KMS-11 (cell line): ENCODE results near the gene TIMP4.

Experiments
- H2AFZ ChIP-seq: fragments of 200-600 bp; sonication (generic); 2 replicates; pipeline ENCODE4 v1.6.1; 2016; ENCODE audit warnings: antibody characterized with exemption, mixed run types, low read depth
- H3K27ac ChIP-seq: fragments of 200-600 bp; sonication (generic); 2 replicates; pipeline ENCODE4 v1.6.1; 2016; ENCODE audit warnings: mild to moderate bottlenecking, mixed run types
- H3K27me3 ChIP-seq: fragments of 200-600 bp; sonication (generic); 2 replicates; pipeline ENCODE4 v1.6.1; 2017; ENCODE audit warnings: mild to moderate bottlenecking, low read depth, mixed run types, moderate library complexity; ENCODE audit not compliant: insufficient read depth
- H3K36me3 ChIP-seq: fragments of 200-600 bp; sonication (generic); 2 replicates; pipeline ENCODE4 v1.6.1; 2017; ENCODE audit warnings: mild to moderate bottlenecking, mixed run types; ENCODE audit not compliant: insufficient read depth
- H3K4me1 ChIP-seq: fragments of 200-600 bp; sonication (generic); 2 replicates; pipeline ENCODE4 v1.6.1; 2016; ENCODE audit warnings: mild to moderate bottlenecking, low read depth, mixed run types; ENCODE audit not compliant: poor library complexity, severe bottlenecking
- H3K4me2 ChIP-seq: fragments of 200-600 bp; sonication (generic); 2 replicates; pipeline ENCODE4 v1.7.0; 2016; ENCODE audit warnings: mild to moderate bottlenecking, mixed run types
- H3K4me3 ChIP-seq: fragments of 200-600 bp; sonication (generic); IDR thresholded peaks from 2 replicates; pipeline ENCODE4 v1.6.1; 2017; ENCODE audit warnings: low read depth, low read length, mixed read lengths; ENCODE audit not compliant: insufficient read depth
- H3K79me2 ChIP-seq: fragments of 200-600 bp; sonication (generic); 2 replicates; pipeline ENCODE4 v1.6.1; 2016; ENCODE audit warnings: low read depth, mixed run types; ENCODE audit not compliant: insufficient read depth
- H3K9ac ChIP-seq: fragments of 200-600 bp; sonication (generic); 2 replicates; pipeline ENCODE4 v1.6.1; 2016; ENCODE audit warnings: mild to moderate bottlenecking, mixed run types
- H4K20me1 ChIP-seq: fragments of 200-600 bp; sonication (generic); 2 replicates; pipeline ENCODE4 v1.6.1; 2016; ENCODE audit warnings: mild to moderate bottlenecking, mixed run types; ENCODE audit not compliant: insufficient read depth
- TF ChIP-seq, protein P1 (sequence below): fragments of 200-600 bp; sonication (generic); conservative IDR thresholded peaks from 2 replicates; pipeline ENCODE4 v1.6.1; 2017; ENCODE audit warnings: low read depth, mild to moderate bottlenecking, antibody characterized with exemption, low read length, moderate library complexity, mixed read lengths

Gene TIMP4

DNA sequence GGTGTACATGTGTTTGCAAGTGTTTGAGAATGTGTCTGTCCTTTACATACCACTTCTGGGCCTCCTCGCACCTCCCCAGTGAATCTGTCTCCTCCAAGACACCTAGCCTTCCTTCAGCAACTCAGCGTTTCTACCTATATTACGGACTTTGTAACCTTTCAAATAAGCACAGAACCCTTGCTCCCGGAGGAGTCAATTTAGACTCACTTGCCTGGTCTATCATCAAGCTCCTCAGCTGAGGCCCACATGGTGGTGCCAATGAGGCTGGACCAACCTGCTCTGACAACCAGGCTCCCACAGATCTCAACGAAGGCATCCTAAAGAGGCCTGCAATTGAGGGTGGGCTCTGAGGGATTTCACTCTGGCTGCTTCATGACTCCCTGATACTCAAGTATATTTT is 32.8 kb upstream of the TIMP4 start:
- TF ChIP-seq, protein P1, sequence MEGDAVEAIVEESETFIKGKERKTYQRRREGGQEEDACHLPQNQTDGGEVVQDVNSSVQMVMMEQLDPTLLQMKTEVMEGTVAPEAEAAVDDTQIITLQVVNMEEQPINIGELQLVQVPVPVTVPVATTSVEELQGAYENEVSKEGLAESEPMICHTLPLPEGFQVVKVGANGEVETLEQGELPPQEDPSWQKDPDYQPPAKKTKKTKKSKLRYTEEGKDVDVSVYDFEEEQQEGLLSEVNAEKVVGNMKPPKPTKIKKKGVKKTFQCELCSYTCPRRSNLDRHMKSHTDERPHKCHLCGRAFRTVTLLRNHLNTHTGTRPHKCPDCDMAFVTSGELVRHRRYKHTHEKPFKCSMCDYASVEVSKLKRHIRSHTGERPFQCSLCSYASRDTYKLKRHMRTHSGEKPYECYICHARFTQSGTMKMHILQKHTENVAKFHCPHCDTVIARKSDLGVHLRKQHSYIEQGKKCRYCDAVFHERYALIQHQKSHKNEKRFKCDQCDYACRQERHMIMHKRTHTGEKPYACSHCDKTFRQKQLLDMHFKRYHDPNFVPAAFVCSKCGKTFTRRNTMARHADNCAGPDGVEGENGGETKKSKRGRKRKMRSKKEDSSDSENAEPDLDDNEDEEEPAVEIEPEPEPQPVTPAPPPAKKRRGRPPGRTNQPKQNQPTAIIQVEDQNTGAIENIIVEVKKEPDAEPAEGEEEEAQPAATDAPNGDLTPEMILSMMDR = no peak
- Histone ChIP-seq H2AFZ (no peak overlapping the region), H3K4me3 (no peak overlapping the region), H3K79me2 (no peaks in the 10 kb centered on the region), H3K27me3 (no peaks in the 10 kb centered on the region), H4K20me1 (no peaks in the 10 kb centered on the region), H3K9ac (no peak overlapping the region), H3K36me3 (no peaks in the 10 kb centered on the region), H3K4me1 (peaks cover 25% of the 10 kb centered on the region), H3K4me2 (no peak overlapping the region), H3K27ac (no peak overlapping the region)

DNA sequence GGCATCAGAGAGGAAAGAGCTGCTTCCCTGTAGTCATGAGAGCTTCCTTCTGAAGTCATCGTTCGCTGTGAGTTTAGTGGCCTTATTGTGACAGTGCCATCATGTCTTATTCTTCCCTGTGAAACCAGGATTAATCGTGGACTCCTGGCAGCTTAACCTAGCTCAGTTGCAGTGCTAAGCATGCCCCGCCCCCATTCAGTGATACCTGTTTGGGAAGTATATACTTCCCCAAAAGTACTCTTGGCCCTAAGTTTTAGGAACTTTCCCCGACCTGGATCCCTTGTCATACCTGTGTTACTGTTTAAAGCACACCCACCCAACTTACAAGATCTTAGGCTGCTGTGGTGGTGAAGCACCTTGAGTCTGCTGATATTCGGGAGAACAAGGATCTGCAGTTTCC is 32.1 kb upstream of the TIMP4 start:
- Histone ChIP-seq H4K20me1 (no peaks in the 10 kb centered on the region), H3K27ac (no peak overlapping the region), H3K4me1 (peaks cover 25% of the 10 kb centered on the region), H3K4me2 (no peak overlapping the region), H3K79me2 (no peaks in the 10 kb centered on the region), H3K27me3 (no peaks in the 10 kb centered on the region), H3K9ac (no peak overlapping the region), H3K36me3 (no peaks in the 10 kb centered on the region), H2AFZ (no peak overlapping the region), H3K4me3 (no peak overlapping the region)
- TF ChIP-seq, protein P1 = no peak

DNA sequence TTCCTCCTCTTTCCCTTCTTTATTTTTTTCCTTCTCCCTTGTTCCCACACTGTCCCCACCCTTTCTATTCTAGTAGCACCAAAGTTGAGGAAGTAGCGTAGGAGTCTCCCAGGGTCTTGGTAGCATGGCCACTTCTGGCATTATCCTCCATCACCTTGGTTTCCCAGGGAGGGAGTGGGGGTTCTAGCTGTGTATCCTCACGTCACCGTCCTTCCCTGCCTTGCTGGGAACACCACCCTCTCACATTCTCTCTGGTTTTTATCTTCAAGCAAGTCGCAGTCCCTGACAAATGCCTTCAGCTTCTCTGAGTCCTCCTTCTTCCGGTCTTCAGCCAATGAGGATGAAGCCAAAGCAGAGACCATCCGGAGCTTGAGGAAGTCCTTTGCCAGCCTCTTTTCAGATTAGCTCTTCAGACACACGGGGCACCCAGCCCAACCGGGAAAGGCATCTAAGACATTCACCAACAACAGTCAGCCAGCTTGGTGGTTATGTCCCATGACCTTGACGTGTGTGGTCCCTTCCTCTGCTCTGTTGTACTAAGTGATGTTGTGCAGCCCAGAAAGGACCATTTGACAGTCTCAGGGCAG is 31.6 kb upstream of the TIMP4 start:
- H3K4me3 ChIP-seq = no peak overlapping the region
- TF ChIP-seq, protein P1 = no peak
- no peak overlapping the region for H2AFZ ChIP-seq
- no peaks in the 10 kb centered on the region for H3K36me3 ChIP-seq
- no peak overlapping the region for H3K9ac ChIP-seq
- H3K4me2 ChIP-seq = no peak overlapping the region
- no peaks in the 10 kb centered on the region for H3K79me2 ChIP-seq
- no peaks in the 10 kb centered on the region for H4K20me1 ChIP-seq
- H3K27ac ChIP-seq = no peak overlapping the region
- no peaks in the 10 kb centered on the region for H3K27me3 ChIP-seq
- peaks cover 24% of the 10 kb centered on the region for H3K4me1 ChIP-seq

DNA sequence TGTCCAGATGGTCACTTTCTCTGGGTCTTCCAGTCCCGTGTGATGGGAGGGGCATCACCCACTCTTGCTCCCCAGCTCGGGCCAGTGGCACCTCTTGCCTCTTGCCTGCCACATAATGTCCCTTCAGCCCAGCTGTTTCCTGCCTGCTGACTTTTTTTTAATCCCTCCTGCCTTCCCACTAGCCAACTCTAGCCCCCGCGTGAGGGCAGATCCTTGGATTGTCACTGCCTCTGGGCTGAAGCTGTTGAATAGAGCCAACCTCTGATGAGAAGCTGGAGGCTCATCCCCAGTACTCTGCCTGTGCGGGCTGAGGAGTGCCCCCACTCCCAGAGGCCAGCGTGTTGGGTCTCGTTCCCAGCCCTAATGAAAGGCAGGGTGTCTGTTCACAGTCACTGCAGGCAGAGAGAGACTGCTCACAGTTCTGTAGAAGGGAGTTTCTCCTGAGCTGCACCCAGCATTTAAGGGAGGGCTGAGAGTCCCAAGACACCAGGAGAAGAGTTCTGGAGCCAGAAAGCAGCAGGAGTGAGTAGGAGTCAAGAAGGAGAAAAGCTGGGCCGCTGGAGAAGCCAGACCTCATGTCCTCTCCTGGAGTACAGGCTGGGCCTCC is 30.1 kb upstream of the TIMP4 start:
- H3K4me1 ChIP-seq = peaks cover 10% of the 10 kb centered on the region
- no peaks in the 10 kb centered on the region for H3K79me2 ChIP-seq
- H3K9ac ChIP-seq = no peak overlapping the region
- H3K27ac ChIP-seq = no peak overlapping the region
- no peaks in the 10 kb centered on the region for H4K20me1 ChIP-seq
- TF ChIP-seq, protein P1 = no peak
- no peak overlapping the region for H3K4me3 ChIP-seq
- H3K4me2 ChIP-seq = no peak overlapping the region
- no peaks in the 10 kb centered on the region for H3K36me3 ChIP-seq
- H2AFZ ChIP-seq = no peak overlapping the region
- H3K27me3 ChIP-seq = no peaks in the 10 kb centered on the region
